Activated CD4-positive, alpha-beta memory T cell treated with anti-CD3 and anti-CD28 coated beads, Interleukin-2, amount 10 ng/mL, durations not matched to agents 7 days and 5 days (primary cell): ENCODE results near the gene HID1. TPM values are rescaled to one million over a fixed set of nuclear protein-coding genes. Genes with fewer than 3 reads are reported as not detected.
A peak's percentile ranks its signal among the peaks of the same experiment; 100 is the strongest.
"Not testable (repeated sequence)": the region's sequence is repeated elsewhere in the genome, so short reads cannot be mapped to it uniquely, and the experiment has no call there.

Source experiments
- CTCF ChIA-PET: fragments of 350-600 bp; sonication (Branson Sonifier 250); formaldehyde crosslinking; loops from one replicate; lab custom pipeline; 2021; ENCODE audit warnings: antibody characterized with exemption, inconsistent platforms; lab: Charles Lee
- POLR2A ChIA-PET: fragments of 350-600 bp; sonication (Branson Sonifier 250); formaldehyde crosslinking; loops from one replicate; lab custom pipeline; 2021; ENCODE audit warnings: antibody characterized with exemption; lab: Charles Lee
- DNase-seq: peaks from one replicate; pipeline ENCODE4 v3.0.0-alpha.2; 2020
- H3K27ac Mint-ChIP-seq: one replicate; pipeline ENCODE4 v1.8.0; 2021; ENCODE audit warnings: mild to moderate bottlenecking, mixed read lengths
- H3K27me3 Mint-ChIP-seq: one replicate; pipeline ENCODE4 v1.8.0; 2021; ENCODE audit warnings: mixed read lengths
- H3K36me3 Mint-ChIP-seq: one replicate; pipeline ENCODE4 v1.8.0; 2021; ENCODE audit warnings: low read depth, mixed read lengths
- H3K4me1 Mint-ChIP-seq: one replicate; pipeline ENCODE4 v1.8.0; 2021; ENCODE audit warnings: mixed read lengths
- H3K4me3 Mint-ChIP-seq: one replicate; pipeline ENCODE4 v1.8.0; 2021; ENCODE audit warnings: mild to moderate bottlenecking, mixed read lengths
- H3K9me3 Mint-ChIP-seq: one replicate; pipeline ENCODE4 v1.8.0; 2021; ENCODE audit warnings: mixed read lengths
- total RNA-seq, 2 experiments: library from RNA; stranded (reverse); gene quantifications; one replicate each; pipeline ENCODE4 v1.2.3, GENCODE V29; 2021

HID1 gene
- total RNA-seq, 2 experiments from 2014 or later: 0.38 to 1.4 TPM

GRCh38 chr17:74978240-74978639 is 5.7 kb upstream of the HID1 start:
- ChIA-PET CTCF (interaction anchor here (1.9 kb wide), 1 partner anchor 17 kb away, joined by 6 read pairs; no protein-coding TSS in a partner anchor), POLR2A (no interaction called here)
- no peak for DNase-seq
- Mint-ChIP-seq H3K27me3 (peaks cover 30% of the 10 kb centered on the region), H3K4me3 (no peak overlapping the region), H3K27ac (no peak overlapping the region), H3K36me3 (no peaks in the 10 kb centered on the region), H3K9me3 (no peaks in the 10 kb centered on the region), H3K4me1 (peaks cover 13% of the 10 kb centered on the region)

- H3K36me3 Mint-ChIP-seq: no peaks in the 10 kb centered on the region
- no peak overlapping the region for H3K4me3 Mint-ChIP-seq
- peaks cover 35% of the 10 kb centered on the region for H3K27me3 Mint-ChIP-seq
- H3K4me1 Mint-ChIP-seq: peaks cover 18% of the 10 kb centered on the region
- POLR2A ChIA-PET: no interaction called here
- CTCF ChIA-PET: interaction anchor here (1.9 kb wide), 1 partner anchor 16 kb away, joined by 6 read pairs; no protein-coding TSS in a partner anchor
- no peaks in the 10 kb centered on the region for H3K9me3 Mint-ChIP-seq
- DNase-seq: no peak
- no peak overlapping the region for H3K27ac Mint-ChIP-seq
Measured at GRCh38 chr17:74977802-74978201, 5.2 kb upstream of the HID1 start.

GRCh38 chr17:74975943-74976342 is 3.4 kb upstream of the HID1 start:
- POLR2A ChIA-PET: no interaction called here
- H3K36me3 Mint-ChIP-seq: no peaks in the 10 kb centered on the region
- CTCF ChIA-PET: interaction anchor here (0.9 kb wide), 1 partner anchor 12 kb away, joined by 3 read pairs; the partner anchor contains the start of gene CDR2L
- H3K4me3 Mint-ChIP-seq: no peak overlapping the region
- peaks cover 8% of the 10 kb centered on the region for H3K4me1 Mint-ChIP-seq
- no peak for DNase-seq
- H3K27ac Mint-ChIP-seq: no peak overlapping the region
- H3K9me3 Mint-ChIP-seq: no peaks in the 10 kb centered on the region
- peaks cover 42% of the 10 kb centered on the region for H3K27me3 Mint-ChIP-seq

GRCh38 chr17:74972973-74973328 is 392 bp upstream of the HID1 start:
- Mint-ChIP-seq H3K36me3 (no peaks in the 10 kb centered on the region), H3K4me1 (peaks cover 6% of the 10 kb centered on the region), H3K9me3 (no peaks in the 10 kb centered on the region), H3K4me3 (peak overlapping the region; percentile 72), H3K27me3 (peaks cover 35% of the 10 kb centered on the region), H3K27ac (no peak overlapping the region)
- POLR2A ChIA-PET: interaction anchor here (1.3 to 2.7 kb wide), 4 partner anchors 10 to 216 kb away, joined by 4 to 16 read pairs (median 4); partner anchors contain the start of gene MRPL58
- CTCF ChIA-PET: interaction anchor here (0.6 to 2.6 kb wide), 5 partner anchors 10 to 108 kb away, joined by 4 to 16 read pairs (median 9); partner anchors contain the start of gene MRPL58
- no peak for DNase-seq

- Mint-ChIP-seq H3K27me3 (peaks cover 31% of the 10 kb centered on the region), H3K27ac (no peak overlapping the region), H3K4me3 (peak overlapping the region; percentile 21), H3K4me1 (peaks cover 6% of the 10 kb centered on the region), H3K9me3 (no peaks in the 10 kb centered on the region), H3K36me3 (no peaks in the 10 kb centered on the region)
- POLR2A ChIA-PET: interaction anchor here (1.1 to 2.7 kb wide), 3 partner anchors 10 to 98 kb away, joined by 3 to 16 read pairs (median 5); partner anchors contain the start of genes FDXR and MRPL58
- CTCF ChIA-PET: interaction anchor here (0.6 to 2.4 kb wide), 4 partner anchors 10 to 232 kb away, joined by 3 to 14 read pairs (median 4); partner anchors contain the start of gene CDR2L
- no peak for DNase-seq
Measured at GRCh38 chr17:74971842-74972106, 785 bp downstream of the HID1 start.

- H3K4me1 Mint-ChIP-seq: peaks cover 6% of the 10 kb centered on the region
- ChIA-PET POLR2A (interaction anchor here (0.9 to 2.7 kb wide), 3 partner anchors 12 to 98 kb away, joined by 3 to 16 read pairs (median 3); partner anchors contain the start of genes FDXR and MRPL58), CTCF (interaction anchor here (0.6 to 2.4 kb wide), 4 partner anchors 10 to 232 kb away, joined by 3 to 14 read pairs (median 4); partner anchors contain the start of gene CDR2L)
- H3K4me3 Mint-ChIP-seq: peak overlapping the region; percentile 21
- no peaks in the 10 kb centered on the region for H3K9me3 Mint-ChIP-seq
- H3K27me3 Mint-ChIP-seq: peaks cover 29% of the 10 kb centered on the region
- no peak overlapping the region for H3K27ac Mint-ChIP-seq
- no peaks in the 10 kb centered on the region for H3K36me3 Mint-ChIP-seq
- no peak for DNase-seq
Measured at GRCh38 chr17:74971069-74971841, 1.3 kb downstream of the HID1 start.

GRCh38 chr17:74970395-74970794 is 2.2 kb downstream of the HID1 start:
- ChIA-PET CTCF (interaction anchor here (0.7 to 2.4 kb wide), 3 partner anchors 9 to 22 kb away, joined by 3 to 14 read pairs (median 6); partner anchors contain the start of gene CDR2L), POLR2A (interaction anchor here (0.9 kb wide), 1 partner anchor 13 kb away, joined by 3 read pairs; no protein-coding TSS in a partner anchor)
- Mint-ChIP-seq H3K27ac (no peak overlapping the region), H3K4me1 (peaks cover 6% of the 10 kb centered on the region), H3K9me3 (no peaks in the 10 kb centered on the region), H3K4me3 (no peak overlapping the region), H3K36me3 (no peaks in the 10 kb centered on the region), H3K27me3 (peaks cover 25% of the 10 kb centered on the region)
- no peak for DNase-seq

GRCh38 chr17:74969501-74969900 is 3.1 kb downstream of the HID1 start:
- H3K4me1 Mint-ChIP-seq, H3K27ac Mint-ChIP-seq, H3K4me3 Mint-ChIP-seq, H3K36me3 Mint-ChIP-seq, H3K9me3 Mint-ChIP-seq, DNase-seq, POLR2A ChIA-PET: not testable (repeated sequence)
- peaks cover 21% of the 10 kb centered on the region for H3K27me3 Mint-ChIP-seq
- CTCF ChIA-PET: interaction anchor here (0.7 to 1.5 kb wide), 5 partner anchors 9 to 86 kb away, joined by 3 to 5 read pairs (median 3); partner anchors contain the start of gene USH1G

- ChIA-PET CTCF (interaction anchor here (1.4 to 2.2 kb wide), 3 partner anchors 8 to 46 kb away, joined by 3 to 6 read pairs (median 4); partner anchors contain the start of gene USH1G), POLR2A (interaction anchor here (0.9 kb wide), 1 partner anchor 44 kb away, joined by 4 read pairs; the partner anchor contains the start of gene MRPL58)
- H3K4me1 Mint-ChIP-seq: peaks cover 6% of the 10 kb centered on the region
- DNase-seq: no peak
- H3K27ac Mint-ChIP-seq: no peak overlapping the region
- no peaks in the 10 kb centered on the region for H3K9me3 Mint-ChIP-seq
- H3K4me3 Mint-ChIP-seq: no peak overlapping the region
- H3K36me3 Mint-ChIP-seq: no peaks in the 10 kb centered on the region
- H3K27me3 Mint-ChIP-seq: peaks cover 20% of the 10 kb centered on the region
Measured at GRCh38 chr17:74968361-74968780, 4.2 kb downstream of the HID1 start.

GRCh38 chr17:74964988-74965622 is 7.5 kb downstream of the HID1 start:
- DNase-seq: no peak
- H3K9me3 Mint-ChIP-seq: no peaks in the 10 kb centered on the region
- H3K27ac Mint-ChIP-seq: no peak overlapping the region
- CTCF ChIA-PET: no interaction called here
- no peak overlapping the region for H3K4me3 Mint-ChIP-seq
- POLR2A ChIA-PET: no interaction called here
- peaks cover 7% of the 10 kb centered on the region for H3K4me1 Mint-ChIP-seq
- no peaks in the 10 kb centered on the region for H3K36me3 Mint-ChIP-seq
- H3K27me3 Mint-ChIP-seq: peaks cover under 1% of the 10 kb centered on the region

GRCh38 chr17:74964246-74964761 is 8.3 kb downstream of the HID1 start:
- Mint-ChIP-seq H3K4me3 (no peak overlapping the region), H3K36me3 (no peaks in the 10 kb centered on the region), H3K4me1 (peaks cover 7% of the 10 kb centered on the region), H3K9me3 (no peaks in the 10 kb centered on the region), H3K27ac (no peak overlapping the region), H3K27me3 (peaks cover 3% of the 10 kb centered on the region)
- no peak for DNase-seq
- POLR2A ChIA-PET: no interaction called here
- CTCF ChIA-PET: interaction anchor here (1.2 to 1.7 kb wide), 4 partner anchors 47 to 237 kb away, joined by 3 to 5 read pairs (median 4); no protein-coding TSS in a partner anchor

GRCh38 chr17:74963656-74964055 is 8.9 kb downstream of the HID1 start:
- peaks cover 7% of the 10 kb centered on the region for H3K4me1 Mint-ChIP-seq
- no peak overlapping the region for H3K27ac Mint-ChIP-seq
- no peak for DNase-seq
- ChIA-PET POLR2A (no interaction called here), CTCF (interaction anchor here (0.8 to 1.7 kb wide), 5 partner anchors 10 to 238 kb away, joined by 3 to 5 read pairs (median 3); no protein-coding TSS in a partner anchor)
- H3K27me3 Mint-ChIP-seq: peaks cover 5% of the 10 kb centered on the region
- H3K9me3 Mint-ChIP-seq: no peaks in the 10 kb centered on the region
- H3K36me3 Mint-ChIP-seq: no peaks in the 10 kb centered on the region
- H3K4me3 Mint-ChIP-seq: no peak overlapping the region
